HepG2 (cell line): Measurements from ENCODE around the gene DAD1. TPM values are rescaled to one million over a fixed set of nuclear protein-coding genes. Genes with fewer than 3 reads are reported as not detected.

ENCODE experiments used
- AHR ChIP-seq: IDR thresholded peaks from 2 replicates; pipeline ENCODE4 v1.6.1; 2018; ENCODE audit warnings: missing genetic modification reagents, missing compliant biosample characterization
- ATRX ChIP-seq: sonication (generic); formaldehyde crosslinking; IDR thresholded peaks from 2 replicates; pipeline ENCODE4 v1.4.0; 2020; ENCODE audit warnings: missing genetic modification reagents, borderline replicate concordance
- CHD2 ChIP-seq: IDR thresholded peaks from 2 replicates; pipeline ENCODE4 v1.6.1; 2011; ENCODE audit warnings: low read depth, low read length, improper control_type of control experiment
- CREM ChIP-seq, 2 experiments: sonication (generic) in 1 of 2; formaldehyde crosslinking in 1 of 2; IDR thresholded peaks; 2 replicates each; pipeline versions ENCODE4 v1.4.0 to v1.6.1; 2016 to 2020; ENCODE audit warnings: antibody characterized with exemption in 1 of 2, mild to moderate bottlenecking in 1 of 2, missing genetic modification reagents in 1 of 2
- ELF3 ChIP-seq: IDR thresholded peaks from 2 replicates; pipeline ENCODE4 v1.6.1; 2016; ENCODE audit warnings: missing genetic modification reagents, missing compliant biosample characterization
- ETV6 ChIP-seq: sonication (generic); formaldehyde crosslinking; conservative IDR thresholded peaks from 2 replicates; pipeline ENCODE4 v1.4.0; 2020; ENCODE audit warnings: missing genetic modification reagents
- HHEX ChIP-seq: IDR thresholded peaks from 2 replicates; pipeline ENCODE4 v1.6.1; 2016; ENCODE audit warnings: control low read depth
- ISL2 ChIP-seq: sonication (generic); formaldehyde crosslinking; IDR thresholded peaks from 2 replicates; pipeline ENCODE4 v1.5.0; 2020; ENCODE audit warnings: missing genetic modification reagents
- MED13 ChIP-seq: sonication (generic); formaldehyde crosslinking; IDR thresholded peaks from 2 replicates; pipeline ENCODE4 v1.5.0; 2020; ENCODE audit warnings: missing genetic modification reagents
- MTA3 ChIP-seq: sonication (generic); formaldehyde crosslinking; IDR thresholded peaks from 2 replicates; pipeline ENCODE4 v1.4.0; 2020; ENCODE audit warnings: missing genetic modification reagents
- RNF2 ChIP-seq: fragments of 450-650 bp; conservative IDR thresholded peaks from 2 replicates; pipeline ENCODE4 v1.6.1; 2016; ENCODE audit warnings: low read depth
- THYN1 ChIP-seq: sonication (generic); formaldehyde crosslinking; IDR thresholded peaks from 2 replicates; pipeline ENCODE4 v1.8.1; 2023; ENCODE audit warnings: low read depth, mild to moderate bottlenecking, moderate library complexity, missing genetic modification reagents, borderline replicate concordance
- ZBTB38 ChIP-seq: sonication (generic); formaldehyde crosslinking; IDR thresholded peaks from 2 replicates; pipeline ENCODE4 v1.5.1; 2020; ENCODE audit warnings: mild to moderate bottlenecking, missing genetic modification reagents
- ZBTB8A ChIP-seq: sonication (generic); formaldehyde crosslinking; IDR thresholded peaks from 2 replicates; pipeline ENCODE4 v1.4.0; 2020; ENCODE audit warnings: mild to moderate bottlenecking, low read depth, missing genetic modification reagents, borderline replicate concordance
- ZNF331 ChIP-seq: sonication (generic); formaldehyde crosslinking; IDR thresholded peaks from 2 replicates; pipeline ENCODE4 v1.4.0; 2020; ENCODE audit warnings: missing genetic modification reagents
- ZNF354B ChIP-seq: sonication (generic); formaldehyde crosslinking; IDR thresholded peaks from 2 replicates; pipeline ENCODE4 v1.8.0; 2022; ENCODE audit warnings: mild to moderate bottlenecking, missing genetic modification reagents
- ZNF737 ChIP-seq: sonication (generic); formaldehyde crosslinking; IDR thresholded peaks from 2 replicates; pipeline ENCODE4 v1.5.0; 2020; ENCODE audit warnings: missing genetic modification reagents, mild to moderate bottlenecking, borderline replicate concordance
- ZNF749 ChIP-seq: sonication (generic); formaldehyde crosslinking; IDR thresholded peaks from 2 replicates; pipeline ENCODE4 v1.8.0; 2022; ENCODE audit warnings: mild to moderate bottlenecking, missing genetic modification reagents, moderate library complexity, borderline replicate concordance
- polyA plus RNA-seq, 8 experiments: library from polyadenylated mRNA; depleted of rRNA in 3 of 8; stranded (reverse) in 7 of 8; unstranded in 1 of 8; fragments of >200 nt; fragmentation: Illumina TruSeq in 4 of 8; extraction: Trizol in 4 of 8; gene quantifications; 2 replicates each; pipeline versions ENCODE4 v1.2.1 to v1.2.3, GENCODE V29; 2011 to 2016; ENCODE audit warnings: low read depth in 4 of 8, missing spikeins in 1 of 8, mixed read lengths in 1 of 8; ENCODE audit not compliant: insufficient read depth in 1 of 8
- total RNA-seq, 5 experiments: library from RNA; depleted of rRNA; stranded (reverse); fragments of >200 nt; fragmentation: Illumina TruSeq; extraction: Trizol; gene quantifications; 2 replicates each; pipeline ENCODE4 v1.2.3, GENCODE V29; 2016; ENCODE audit warnings: low read depth in 1 of 5
- TF ChIP-seq, protein P1 (sequence below): sonication (generic); formaldehyde crosslinking; IDR thresholded peaks from 2 replicates; pipeline ENCODE4 v1.8.0; 2022; ENCODE audit warnings: missing genetic modification reagents, mild to moderate bottlenecking, borderline replicate concordance
- TF ChIP-seq, protein P2 (sequence below): sonication (generic); formaldehyde crosslinking; conservative IDR thresholded peaks from 2 replicates; pipeline ENCODE4 v1.4.0; 2020; ENCODE audit warnings: missing genetic modification reagents
- TF ChIP-seq, protein P3 (sequence below): sonication (generic); formaldehyde crosslinking; IDR thresholded peaks from 2 replicates; pipeline ENCODE4 v1.9.0; 2022; ENCODE audit warnings: missing genetic modification reagents, mild to moderate bottlenecking, borderline replicate concordance
- TF ChIP-seq, protein P4 (sequence below): sonication (generic); formaldehyde crosslinking; IDR thresholded peaks from 2 replicates; pipeline ENCODE4 v1.8.0; 2022; ENCODE audit warnings: missing genetic modification reagents, mild to moderate bottlenecking, inconsistent platforms, borderline replicate concordance
- TF ChIP-seq, protein P5 (sequence below): IDR thresholded peaks from 2 replicates; pipeline ENCODE4 v1.6.1; 2016; ENCODE audit warnings: mild to moderate bottlenecking, missing biosample characterization, missing genetic modification reagents
- TF ChIP-seq, protein P6 (sequence below): sonication (generic); formaldehyde crosslinking; IDR thresholded peaks from 2 replicates; pipeline ENCODE4 v1.4.0; 2020; ENCODE audit warnings: missing genetic modification reagents

The DAD1 gene
- total and polyA plus RNA-seq, 2 of the 13 experiments (the other 11 are each of a cell fraction or from before 2014, with no cell fraction given), result 558 to 626 TPM

DNA sequence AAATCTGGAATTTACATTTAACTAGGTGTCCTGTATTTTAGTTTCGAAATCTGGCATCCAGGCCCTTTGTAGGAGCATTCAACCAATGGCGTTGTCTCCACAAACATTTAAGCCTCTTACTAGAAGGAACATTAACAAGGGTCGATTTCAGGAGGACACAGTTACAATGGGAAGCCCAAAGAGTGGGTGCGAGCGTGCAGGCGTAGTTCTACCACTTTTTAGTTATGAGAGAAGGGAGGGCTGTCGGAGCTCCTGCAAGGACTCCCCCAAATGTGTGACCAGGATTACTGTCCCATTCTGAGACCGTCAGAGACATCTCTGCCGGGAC, 8.7 kb upstream of the DAD1 start (continued):
- TF ChIP-seq, protein P1, sequence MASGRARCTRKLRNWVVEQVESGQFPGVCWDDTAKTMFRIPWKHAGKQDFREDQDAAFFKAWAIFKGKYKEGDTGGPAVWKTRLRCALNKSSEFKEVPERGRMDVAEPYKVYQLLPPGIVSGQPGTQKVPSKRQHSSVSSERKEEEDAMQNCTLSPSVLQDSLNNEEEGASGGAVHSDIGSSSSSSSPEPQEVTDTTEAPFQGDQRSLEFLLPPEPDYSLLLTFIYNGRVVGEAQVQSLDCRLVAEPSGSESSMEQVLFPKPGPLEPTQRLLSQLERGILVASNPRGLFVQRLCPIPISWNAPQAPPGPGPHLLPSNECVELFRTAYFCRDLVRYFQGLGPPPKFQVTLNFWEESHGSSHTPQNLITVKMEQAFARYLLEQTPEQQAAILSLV (CRISPR knock-in tag), result no peak
- no peak for TF ChIP-seq AHR (CRISPR knock-in tag)
- TF ChIP-seq ZNF749 (CRISPR knock-in tag), result peak; percentile 20; the same call in 1 of the 2 replicates
- no peak for TF ChIP-seq ISL2 (CRISPR knock-in tag)
- no peak for TF ChIP-seq MTA3 (CRISPR knock-in tag)
- TF ChIP-seq, protein P2, sequence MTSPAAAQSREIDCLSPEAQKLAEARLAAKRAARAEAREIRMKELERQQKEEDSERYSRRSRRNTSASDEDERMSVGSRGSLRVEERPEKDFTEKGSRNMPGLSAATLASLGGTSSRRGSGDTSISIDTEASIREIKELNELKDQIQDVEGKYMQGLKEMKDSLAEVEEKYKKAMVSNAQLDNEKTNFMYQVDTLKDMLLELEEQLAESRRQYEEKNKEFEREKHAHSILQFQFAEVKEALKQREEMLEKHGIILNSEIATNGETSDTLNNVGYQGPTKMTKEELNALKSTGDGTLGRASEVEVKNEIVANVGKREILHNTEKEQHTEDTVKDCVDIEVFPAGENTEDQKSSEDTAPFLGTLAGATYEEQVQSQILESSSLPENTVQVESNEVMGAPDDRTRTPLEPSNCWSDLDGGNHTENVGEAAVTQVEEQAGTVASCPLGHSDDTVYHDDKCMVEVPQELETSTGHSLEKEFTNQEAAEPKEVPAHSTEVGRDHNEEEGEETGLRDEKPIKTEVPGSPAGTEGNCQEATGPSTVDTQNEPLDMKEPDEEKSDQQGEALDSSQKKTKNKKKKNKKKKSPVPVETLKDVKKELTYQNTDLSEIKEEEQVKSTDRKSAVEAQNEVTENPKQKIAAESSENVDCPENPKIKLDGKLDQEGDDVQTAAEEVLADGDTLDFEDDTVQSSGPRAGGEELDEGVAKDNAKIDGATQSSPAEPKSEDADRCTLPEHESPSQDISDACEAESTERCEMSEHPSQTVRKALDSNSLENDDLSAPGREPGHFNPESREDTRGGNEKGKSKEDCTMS (CRISPR knock-in tag), result no peak
- no peak for TF ChIP-seq ATRX (CRISPR knock-in tag)
- TF ChIP-seq ZNF331 (CRISPR knock-in tag), result no peak
- TF ChIP-seq ETV6, result no peak
- no peak for TF ChIP-seq MED13 (CRISPR knock-in tag)
- TF ChIP-seq, protein P3, sequence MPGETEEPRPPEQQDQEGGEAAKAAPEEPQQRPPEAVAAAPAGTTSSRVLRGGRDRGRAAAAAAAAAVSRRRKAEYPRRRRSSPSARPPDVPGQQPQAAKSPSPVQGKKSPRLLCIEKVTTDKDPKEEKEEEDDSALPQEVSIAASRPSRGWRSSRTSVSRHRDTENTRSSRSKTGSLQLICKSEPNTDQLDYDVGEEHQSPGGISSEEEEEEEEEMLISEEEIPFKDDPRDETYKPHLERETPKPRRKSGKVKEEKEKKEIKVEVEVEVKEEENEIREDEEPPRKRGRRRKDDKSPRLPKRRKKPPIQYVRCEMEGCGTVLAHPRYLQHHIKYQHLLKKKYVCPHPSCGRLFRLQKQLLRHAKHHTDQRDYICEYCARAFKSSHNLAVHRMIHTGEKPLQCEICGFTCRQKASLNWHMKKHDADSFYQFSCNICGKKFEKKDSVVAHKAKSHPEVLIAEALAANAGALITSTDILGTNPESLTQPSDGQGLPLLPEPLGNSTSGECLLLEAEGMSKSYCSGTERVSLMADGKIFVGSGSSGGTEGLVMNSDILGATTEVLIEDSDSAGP, result no peak
- no peak for TF ChIP-seq CHD2
- TF ChIP-seq, protein P4, sequence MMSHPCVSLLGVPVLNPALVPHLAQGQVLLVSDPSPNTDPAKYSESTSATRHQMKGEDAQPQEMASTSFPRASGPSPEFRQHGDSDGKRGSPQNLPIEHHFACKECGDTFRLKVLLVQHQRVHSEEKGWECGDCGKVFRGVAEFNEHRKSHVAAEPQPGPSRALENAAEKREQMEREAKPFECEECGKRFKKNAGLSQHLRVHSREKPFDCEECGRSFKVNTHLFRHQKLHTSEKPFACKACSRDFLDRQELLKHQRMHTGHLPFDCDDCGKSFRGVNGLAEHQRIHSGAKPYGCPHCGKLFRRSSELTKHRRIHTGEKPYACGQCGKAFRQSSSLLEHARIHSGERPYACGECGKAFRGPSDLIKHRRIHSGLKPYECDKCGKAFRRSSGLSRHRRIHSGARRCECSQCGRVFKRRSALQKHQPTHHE (CRISPR knock-in tag), result no peak
- TF ChIP-seq, protein P5, sequence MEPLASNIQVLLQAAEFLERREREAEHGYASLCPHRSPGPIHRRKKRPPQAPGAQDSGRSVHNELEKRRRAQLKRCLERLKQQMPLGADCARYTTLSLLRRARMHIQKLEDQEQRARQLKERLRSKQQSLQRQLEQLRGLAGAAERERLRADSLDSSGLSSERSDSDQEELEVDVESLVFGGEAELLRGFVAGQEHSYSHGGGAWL, result no peak
- TF ChIP-seq ZBTB38 (CRISPR knock-in tag), result no peak
- TF ChIP-seq ZNF737 (CRISPR knock-in tag), result no peak
- TF ChIP-seq ZBTB8A (CRISPR knock-in tag), result 0 out of 2 replicates have a peak, but pooled peaks have one; percentile 23
- no peak for TF ChIP-seq ZNF354B (CRISPR knock-in tag)
- no peak for TF ChIP-seq ELF3 (CRISPR knock-in tag)
- no peak for TF ChIP-seq HHEX (CRISPR knock-in tag)
- TF ChIP-seq CREM (IDR thresholded peaks at IDR 0.05), result no peak
- no peak for TF ChIP-seq CREM (CRISPR knock-in tag; IDR thresholded peaks at IDR 0.05)
- TF ChIP-seq RNF2, result no peak
- no peak for TF ChIP-seq THYN1
- TF ChIP-seq, protein P6, sequence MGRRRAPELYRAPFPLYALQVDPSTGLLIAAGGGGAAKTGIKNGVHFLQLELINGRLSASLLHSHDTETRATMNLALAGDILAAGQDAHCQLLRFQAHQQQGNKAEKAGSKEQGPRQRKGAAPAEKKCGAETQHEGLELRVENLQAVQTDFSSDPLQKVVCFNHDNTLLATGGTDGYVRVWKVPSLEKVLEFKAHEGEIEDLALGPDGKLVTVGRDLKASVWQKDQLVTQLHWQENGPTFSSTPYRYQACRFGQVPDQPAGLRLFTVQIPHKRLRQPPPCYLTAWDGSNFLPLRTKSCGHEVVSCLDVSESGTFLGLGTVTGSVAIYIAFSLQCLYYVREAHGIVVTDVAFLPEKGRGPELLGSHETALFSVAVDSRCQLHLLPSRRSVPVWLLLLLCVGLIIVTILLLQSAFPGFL (CRISPR knock-in tag), result no peak
